MCF 10A (cell line): ENCODE results near the gene CYP4F3. TPM values are rescaled to one million over a fixed set of nuclear protein-coding genes. Genes with fewer than 3 reads are reported as not detected.

Experiments used
- BruUV-seq: library from RNA; stranded (reverse); fragments of 400-500 nt; replicated peaks from 2 replicates; lab custom pipeline; 2021; lab: Mats Ljungman, UMichigan
- CTCF ChIA-PET: fragments of 300-600 bp; sonication (Branson Sonifier 250); formaldehyde crosslinking; extraction: SDS; loops from one replicate; lab custom pipeline; 2021; ENCODE audit warnings: antibody characterized with exemption, inconsistent platforms; lab: Yijun Ruan, JAX
- POLR2A ChIA-PET: fragments of 300-600, 350-650 bp; sonication (Branson Sonifier 250); formaldehyde crosslinking; extraction: SDS; loops from one replicate; lab custom pipeline; 2020; ENCODE audit warnings: antibody characterized with exemption, inconsistent platforms; lab: Yijun Ruan, JAX
- DNase-seq: peaks from one replicate; pipeline ENCODE4 v3.0.0-alpha.2; 2018; ENCODE audit not compliant: unreplicated experiment
- H3K27ac Mint-ChIP-seq: one replicate; pipeline ENCODE4 v1.8.0; 2022; ENCODE audit warnings: mild to moderate bottlenecking, low read depth, mixed read lengths; ENCODE audit not compliant: unreplicated experiment
- H3K27me3 Mint-ChIP-seq: one replicate; pipeline ENCODE4 v1.8.0; 2022; ENCODE audit warnings: mixed read lengths; ENCODE audit not compliant: insufficient read depth, unreplicated experiment
- H3K36me3 Mint-ChIP-seq: one replicate; pipeline ENCODE4 v1.8.0; 2022; ENCODE audit warnings: mild to moderate bottlenecking, moderate library complexity, mixed read lengths; ENCODE audit not compliant: insufficient read depth, unreplicated experiment
- H3K4me1 Mint-ChIP-seq: one replicate; pipeline ENCODE4 v1.8.0; 2022; ENCODE audit warnings: mixed read lengths; ENCODE audit not compliant: insufficient read depth, unreplicated experiment
- H3K4me3 Mint-ChIP-seq: one replicate; pipeline ENCODE4 v1.8.0; 2022; ENCODE audit warnings: mild to moderate bottlenecking, moderate library complexity, mixed read lengths; ENCODE audit not compliant: unreplicated experiment
- H3K9me3 Mint-ChIP-seq: one replicate; pipeline ENCODE4 v1.8.0; 2022; ENCODE audit warnings: mixed read lengths; ENCODE audit not compliant: unreplicated experiment
- intact Hi-C: fragments of 100-400 bp; cut with micrococcal nuclease; formaldehyde crosslinking; loops from 2 replicates; pipeline ENCODE4 v1.14.1; 2022
- total RNA-seq: library from RNA; stranded (reverse); gene quantifications from 2 replicates; pipeline ENCODE4 v1.2.3, GENCODE V29; 2022
- TF ChIP-seq, protein P1 (sequence below): fragments of 200-600 bp; IDR thresholded peaks from one replicate; pipeline ENCODE4 v1.8.0; 2022; ENCODE audit warnings: antibody characterized with exemption, mild to moderate bottlenecking; ENCODE audit not compliant: unreplicated experiment

Gene CYP4F3
- total RNA-seq, 1 experiment from 2014 or later, result 0.75 TPM

DNA sequence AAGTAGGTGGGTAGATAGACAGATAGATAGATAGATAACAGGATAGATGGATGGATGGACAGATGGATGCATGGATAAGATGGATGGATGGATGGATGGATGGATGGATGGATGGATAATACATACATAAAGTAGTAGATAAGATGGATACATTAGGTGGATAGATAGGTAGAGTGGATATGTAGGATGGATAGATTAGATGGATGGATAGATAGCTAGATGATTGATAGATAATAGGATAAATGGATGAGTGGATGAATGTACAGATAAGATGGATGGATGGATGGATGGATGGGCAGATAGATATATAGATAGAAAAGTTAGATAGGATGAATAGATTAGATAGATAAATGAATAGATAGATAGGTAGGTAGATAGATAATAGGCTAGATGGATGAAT, 2.1 kb downstream of the CYP4F3 start:
- DNase-seq, result no peak
- no peak overlapping the region for H3K27ac Mint-ChIP-seq
- no TSS peak for BruUV-seq
- H3K4me3 Mint-ChIP-seq, result no peak overlapping the region
- peaks cover 33% of the 10 kb centered on the region for H3K9me3 Mint-ChIP-seq
- no peaks in the 10 kb centered on the region for H3K27me3 Mint-ChIP-seq
- CTCF ChIA-PET, result no interaction called here
- peaks cover 20% of the 10 kb centered on the region for H3K4me1 Mint-ChIP-seq
- POLR2A ChIA-PET, result interaction anchor here (0.6 kb wide), 1 partner anchor 383 kb away, joined by 3 read pairs; no protein-coding TSS in a partner anchor
- TF ChIP-seq, protein P1, sequence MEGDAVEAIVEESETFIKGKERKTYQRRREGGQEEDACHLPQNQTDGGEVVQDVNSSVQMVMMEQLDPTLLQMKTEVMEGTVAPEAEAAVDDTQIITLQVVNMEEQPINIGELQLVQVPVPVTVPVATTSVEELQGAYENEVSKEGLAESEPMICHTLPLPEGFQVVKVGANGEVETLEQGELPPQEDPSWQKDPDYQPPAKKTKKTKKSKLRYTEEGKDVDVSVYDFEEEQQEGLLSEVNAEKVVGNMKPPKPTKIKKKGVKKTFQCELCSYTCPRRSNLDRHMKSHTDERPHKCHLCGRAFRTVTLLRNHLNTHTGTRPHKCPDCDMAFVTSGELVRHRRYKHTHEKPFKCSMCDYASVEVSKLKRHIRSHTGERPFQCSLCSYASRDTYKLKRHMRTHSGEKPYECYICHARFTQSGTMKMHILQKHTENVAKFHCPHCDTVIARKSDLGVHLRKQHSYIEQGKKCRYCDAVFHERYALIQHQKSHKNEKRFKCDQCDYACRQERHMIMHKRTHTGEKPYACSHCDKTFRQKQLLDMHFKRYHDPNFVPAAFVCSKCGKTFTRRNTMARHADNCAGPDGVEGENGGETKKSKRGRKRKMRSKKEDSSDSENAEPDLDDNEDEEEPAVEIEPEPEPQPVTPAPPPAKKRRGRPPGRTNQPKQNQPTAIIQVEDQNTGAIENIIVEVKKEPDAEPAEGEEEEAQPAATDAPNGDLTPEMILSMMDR, result no peak
- intact Hi-C loops, result no loop called here
- H3K36me3 Mint-ChIP-seq, result no peaks in the 10 kb centered on the region

DNA sequence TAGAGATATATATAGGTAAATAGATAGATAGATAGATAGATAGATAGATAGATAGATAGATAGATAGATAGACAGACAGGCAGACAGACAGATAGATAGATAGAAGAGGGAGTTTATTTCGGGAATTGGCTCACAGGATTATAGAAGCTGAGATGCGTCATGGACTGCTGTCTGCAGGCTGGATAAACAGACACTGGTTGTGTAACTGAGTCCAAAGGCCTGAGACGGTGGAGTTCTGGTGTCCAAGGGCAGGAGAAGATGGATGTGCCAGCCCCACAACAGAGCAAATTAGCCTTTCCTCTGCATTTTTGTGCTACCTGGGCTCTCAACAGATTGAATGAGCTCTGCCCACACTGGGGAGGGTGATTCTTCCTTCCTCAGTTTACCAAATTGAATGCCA, 2.7 kb downstream of the CYP4F3 start:
- no peak for DNase-seq
- no TSS peak for BruUV-seq
- H3K36me3 Mint-ChIP-seq, result no peaks in the 10 kb centered on the region
- intact Hi-C loops, result no loop called here
- H3K9me3 Mint-ChIP-seq, result peaks cover 33% of the 10 kb centered on the region
- TF ChIP-seq, protein P1, result no peak
- POLR2A ChIA-PET, result no interaction called here
- CTCF ChIA-PET, result no interaction called here
- H3K4me1 Mint-ChIP-seq, result peaks cover 20% of the 10 kb centered on the region
- no peak overlapping the region for H3K4me3 Mint-ChIP-seq
- H3K27ac Mint-ChIP-seq, result no peak overlapping the region
- H3K27me3 Mint-ChIP-seq, result no peaks in the 10 kb centered on the region

DNA sequence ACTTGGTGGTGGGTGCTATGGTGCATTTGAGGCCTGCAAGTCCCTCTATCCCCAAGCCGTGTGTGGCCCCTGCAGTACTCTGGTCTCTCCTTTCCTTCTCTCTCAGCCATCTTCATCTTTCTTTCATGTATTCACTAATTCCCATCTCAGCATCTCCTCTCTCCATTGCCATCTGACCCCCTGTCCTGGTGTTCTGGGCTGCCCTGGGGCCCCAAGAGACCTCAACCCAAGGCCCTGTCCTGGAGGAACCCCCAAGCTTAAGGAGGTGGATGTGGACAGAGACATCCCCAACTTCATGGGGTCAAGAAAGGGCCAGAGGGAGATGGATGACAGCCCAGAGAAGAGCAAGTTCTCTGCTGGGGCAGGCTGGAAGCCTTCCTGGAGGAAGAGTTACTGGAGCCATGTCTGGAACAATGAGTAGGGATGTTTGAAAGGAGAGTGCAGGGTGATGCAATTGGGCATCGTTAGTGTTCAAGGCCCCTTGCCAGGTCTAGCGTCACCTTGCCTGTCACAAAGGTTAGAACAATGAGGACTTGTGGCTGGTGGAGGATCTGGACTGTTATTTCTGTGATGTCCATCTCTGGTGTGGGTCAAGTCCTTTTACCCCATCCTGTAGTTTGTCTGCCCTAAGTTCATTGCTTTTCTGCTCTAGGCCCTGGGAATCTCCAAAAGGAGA, 3.5 kb downstream of the CYP4F3 start:
- Mint-ChIP-seq H3K36me3 (no peaks in the 10 kb centered on the region), H3K9me3 (peaks cover 35% of the 10 kb centered on the region), H3K4me1 (peaks cover 20% of the 10 kb centered on the region), H3K27ac (no peak overlapping the region), H3K4me3 (no peak overlapping the region), H3K27me3 (no peaks in the 10 kb centered on the region)
- POLR2A ChIA-PET, result no interaction called here
- CTCF ChIA-PET, result no interaction called here
- TF ChIP-seq, protein P1, result no peak
- BruUV-seq, result no TSS peak
- no peak for DNase-seq
- intact Hi-C loops, result no loop called here

DNA sequence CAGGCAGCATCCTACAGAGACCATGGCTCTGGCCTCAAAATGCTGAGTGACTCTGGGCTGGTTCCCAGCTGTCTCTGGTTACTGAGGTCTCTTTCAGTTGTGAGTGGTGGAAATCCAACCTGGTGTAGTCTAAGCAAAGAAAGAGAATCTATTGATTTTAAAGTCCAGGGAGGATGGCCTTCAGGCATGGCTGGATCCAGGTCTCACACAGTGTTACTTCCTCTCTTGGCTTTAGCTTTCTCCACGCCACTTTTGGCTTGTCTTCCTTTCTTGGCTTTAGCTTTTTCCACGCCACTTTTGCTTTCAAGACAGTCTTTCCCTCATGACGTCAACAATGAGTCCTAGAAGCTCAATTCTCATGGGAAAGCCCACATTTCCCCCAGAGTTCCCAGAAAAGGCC, 4.1 kb downstream of the CYP4F3 start:
- H3K9me3 Mint-ChIP-seq, result peaks cover 41% of the 10 kb centered on the region
- intact Hi-C loops, result no loop called here
- no peaks in the 10 kb centered on the region for H3K27me3 Mint-ChIP-seq
- POLR2A ChIA-PET, result no interaction called here
- TF ChIP-seq, protein P1, result no peak
- no peaks in the 10 kb centered on the region for H3K36me3 Mint-ChIP-seq
- DNase-seq, result no peak
- BruUV-seq, result no TSS peak
- peaks cover 20% of the 10 kb centered on the region for H3K4me1 Mint-ChIP-seq
- no peak overlapping the region for H3K27ac Mint-ChIP-seq
- CTCF ChIA-PET, result interaction anchor here (0.8 kb wide), 1 partner anchor 467 kb away, joined by 3 read pairs; no protein-coding TSS in a partner anchor
- H3K4me3 Mint-ChIP-seq, result no peak overlapping the region
